SU-DHL-6 (cell line): ENCODE data around the gene SPN.
"Not testable (repeated sequence)": the region's sequence is repeated elsewhere in the genome, so short reads cannot be mapped to it uniquely, and the experiment has no call there.

Source experiments
- H2AFZ ChIP-seq: fragments of 200-600 bp; sonication (generic); 2 replicates; pipeline ENCODE4 v1.6.1; 2014; ENCODE audit warnings: low read depth, mild to moderate bottlenecking, moderate library complexity, mixed read lengths, antibody characterized with exemption, low read length; ENCODE audit not compliant: severe bottlenecking
- H3F3A ChIP-seq: fragments of 200-600 bp; shearing (Covaris generic); 2 replicates; pipeline ENCODE4 v1.6.0; 2016; ENCODE audit warnings: antibody characterized with exemption, mild to moderate bottlenecking; ENCODE audit not compliant: insufficient read depth
- H3K27ac ChIP-seq: fragments of 200-600 bp; sonication (generic); 2 replicates; pipeline ENCODE4 v1.5.1; 2016; ENCODE audit warnings: low read depth, mild to moderate bottlenecking, low read length, moderate library complexity, mixed read lengths
- H3K27me3 ChIP-seq: fragments of 200-600 bp; sonication (generic), shearing (Covaris generic); 2 replicates; pipeline ENCODE4 v1.6.0; 2014; ENCODE audit warnings: mild to moderate bottlenecking, low read length
- H3K36me3 ChIP-seq: fragments of 200-600 bp; sonication (generic); 2 replicates; pipeline ENCODE4 v1.6.1; 2014; ENCODE audit warnings: mild to moderate bottlenecking, low read length, mixed read lengths
- H3K4me2 ChIP-seq: fragments of 300-600, 200-600 bp; shearing (Covaris generic), sonication (generic); 2 replicates; pipeline ENCODE4 v1.6.0; 2014; ENCODE audit warnings: low read length, low read depth, mild to moderate bottlenecking; ENCODE audit not compliant: poor library complexity, severe bottlenecking
- H3K4me3 ChIP-seq: fragments of 200-600 bp; sonication (generic); 2 replicates; pipeline ENCODE4 v1.5.1; 2014; ENCODE audit warnings: antibody characterized with exemption, low read length, mild to moderate bottlenecking, mixed read lengths; ENCODE audit not compliant: insufficient read depth, poor library complexity, severe bottlenecking
- H3K79me2 ChIP-seq: fragments of 200-600 bp; sonication (generic); 2 replicates; pipeline ENCODE4 v1.6.1; 2014; ENCODE audit warnings: mild to moderate bottlenecking, low read length, moderate library complexity; ENCODE audit not compliant: insufficient read depth
- H3K9ac ChIP-seq: fragments of 200-600 bp; sonication (generic); 2 replicates; pipeline ENCODE4 v1.7.0; 2014; ENCODE audit warnings: mild to moderate bottlenecking, low read length
- H3K9me2 ChIP-seq: fragments of 200-600 bp; sonication (generic); replicated peaks from 2 replicates; pipeline ENCODE4 v1.6.1; 2014; ENCODE audit warnings: low read length; ENCODE audit not compliant: insufficient read depth
- H3K9me3 ChIP-seq: fragments of 200-600 bp; sonication (generic); 2 replicates; pipeline ENCODE4 v1.6.1; 2014; ENCODE audit warnings: low read length, mixed read lengths; ENCODE audit not compliant: insufficient read depth
- H4K20me1 ChIP-seq: fragments of 200-600 bp; sonication (generic); 2 replicates; pipeline ENCODE4 v1.6.1; 2014; ENCODE audit warnings: low read depth, mild to moderate bottlenecking, antibody characterized with exemption, low read length, moderate library complexity, mixed read lengths
- CTCF ChIP-seq: fragments of 200-600 bp; sonication (generic); IDR thresholded peaks from one replicate; pipeline ENCODE4 v1.5.1; 2017; ENCODE audit warnings: antibody characterized with exemption, mild to moderate bottlenecking, low read length, moderate library complexity; ENCODE audit not compliant: insufficient read depth, poor library complexity, severe bottlenecking
- EZH2phosphoT487 ChIP-seq: fragments of 200-600 bp; sonication (generic), shearing (Covaris generic); conservative IDR thresholded peaks from 2 replicates; pipeline ENCODE4 v1.6.1; 2018; ENCODE audit warnings: mild to moderate bottlenecking, antibody characterized with exemption, low read length, moderate library complexity, mixed read lengths

Gene SPN

GRCh38 chr16:29694384-29695195 lies 31.5 kb downstream of the SPN start:
- Histone ChIP-seq H3K9me3 (no peaks in the 10 kb centered on the region), H3K9me2 (no peaks in the 10 kb centered on the region), H3K27me3 (no peaks in the 10 kb centered on the region), H2AFZ (no peak overlapping the region), H3K27ac (no peak overlapping the region), H3K79me2 (no peaks in the 10 kb centered on the region), H3K4me3 (no peak overlapping the region), H3K9ac (no peak overlapping the region), H4K20me1 (no peaks in the 10 kb centered on the region), H3K36me3 (no peaks in the 10 kb centered on the region), H3K4me2 (no peak overlapping the region), H3F3A (no peaks in the 10 kb centered on the region)
- TF ChIP-seq CTCF (no peak), EZH2phosphoT487 (no peak)

- H3K27me3 ChIP-seq, H3K79me2 ChIP-seq, H3K9me2 ChIP-seq, H2AFZ ChIP-seq, H3K4me2 ChIP-seq, H3K9me3 ChIP-seq, H3K9ac ChIP-seq, H3K27ac ChIP-seq, H3F3A ChIP-seq, H4K20me1 ChIP-seq, H3K36me3 ChIP-seq, H3K4me3 ChIP-seq: not testable (repeated sequence)
These were observed 32.6 kb downstream of the SPN start for GRCh38 chr16:29695675-29696074.

DNA sequence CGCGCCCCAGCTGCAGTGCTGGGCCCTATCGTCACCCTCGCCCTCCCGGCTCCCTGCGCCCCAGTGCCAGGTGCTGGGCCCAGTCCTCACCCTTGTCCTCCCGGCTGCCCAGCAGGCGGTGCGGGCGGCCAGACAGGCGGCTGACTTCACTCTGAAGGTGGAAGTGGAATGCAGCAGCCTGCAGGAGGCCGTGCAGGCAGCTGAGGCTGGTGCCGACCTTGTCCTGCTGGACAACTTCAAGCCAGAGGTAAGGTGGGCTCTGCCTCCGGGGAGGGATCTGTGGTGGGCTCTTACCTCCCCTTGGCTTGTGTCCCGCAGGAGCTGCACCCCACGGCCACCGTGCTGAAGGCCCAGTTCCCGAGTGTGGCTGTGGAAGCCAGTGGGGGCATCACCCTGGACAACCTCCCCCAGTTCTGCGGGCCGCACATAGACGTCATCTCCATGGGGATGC lies 33.9 kb downstream of the SPN start:
- H3K9me2 ChIP-seq: no peaks in the 10 kb centered on the region
- H3K9ac ChIP-seq: no peak overlapping the region
- H3K9me3 ChIP-seq: no peaks in the 10 kb centered on the region
- H3F3A ChIP-seq: no peaks in the 10 kb centered on the region
- no peaks in the 10 kb centered on the region for H3K79me2 ChIP-seq
- no peak overlapping the region for H3K4me3 ChIP-seq
- H4K20me1 ChIP-seq: no peaks in the 10 kb centered on the region
- H3K27me3 ChIP-seq: no peaks in the 10 kb centered on the region
- H3K4me2 ChIP-seq: no peak overlapping the region
- no peaks in the 10 kb centered on the region for H3K36me3 ChIP-seq
- TF ChIP-seq CTCF (no peak), EZH2phosphoT487 (no peak)
- no peak overlapping the region for H3K27ac ChIP-seq
- H2AFZ ChIP-seq: no peak overlapping the region

DNA sequence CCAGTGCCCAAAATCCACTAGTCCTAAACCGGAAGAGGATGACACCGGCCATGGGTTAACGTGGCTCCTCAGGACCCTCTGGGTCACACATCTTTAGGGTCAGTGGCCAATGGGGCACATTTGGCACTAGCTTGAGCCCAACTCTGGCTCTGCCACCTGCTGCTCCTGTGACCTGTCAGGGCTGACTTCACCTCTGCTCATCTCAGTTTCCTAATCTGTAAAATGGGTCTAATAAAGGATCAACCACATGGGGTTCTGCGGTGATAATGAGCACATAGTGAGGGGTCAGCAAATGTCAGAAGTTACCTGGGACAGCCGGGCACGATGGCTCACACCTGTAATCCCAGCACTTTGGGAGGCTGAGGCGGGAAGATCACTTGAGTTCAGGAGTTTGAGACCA lies 34.3 kb downstream of the SPN start:
- no peak overlapping the region for H2AFZ ChIP-seq

More for the DNA sequence above, 34.3 kb downstream of the SPN start:
- Histone ChIP-seq H3K27ac (no peak overlapping the region), H3K9ac (no peak overlapping the region), H3K36me3 (no peaks in the 10 kb centered on the region), H3K27me3 (no peaks in the 10 kb centered on the region), H4K20me1 (no peaks in the 10 kb centered on the region), H3F3A (no peaks in the 10 kb centered on the region), H3K9me2 (no peaks in the 10 kb centered on the region), H3K4me2 (no peak overlapping the region), H3K4me3 (no peak overlapping the region), H3K9me3 (no peaks in the 10 kb centered on the region), H3K79me2 (no peaks in the 10 kb centered on the region)
- TF ChIP-seq CTCF (no peak), EZH2phosphoT487 (no peak)
